Esophagus squamous epithelium (tissue), 4 donors: ENCODE data around the gene MOB3B.

Source experiments
- CTCF ChIP-seq, 6 experiments: fragments of 450-650 bp in 4 of 6; fragments of 200-600 bp in 2 of 6; sonication (generic) in 2 of 6; IDR thresholded peaks; one replicate each; pipeline ENCODE4 v1.5.1; 2016 to 2019; ENCODE audit warnings: antibody characterized with exemption in 6 of 6, mild to moderate bottlenecking in 4 of 6, moderate library complexity in 4 of 6
- POLR2A ChIP-seq, 4 donors: fragments of 450-650 bp; IDR thresholded peaks; one replicate each; pipeline ENCODE4 v1.6.1; 2017; ENCODE audit warnings: antibody characterized with exemption in 4 of 4, mild to moderate bottlenecking in 4 of 4, moderate library complexity in 3 of 4

- TF ChIP-seq CTCF (IDR thresholded peaks at IDR 0.05) (no peak), POLR2A (IDR thresholded peaks at IDR 0.05) (no peak)
Measured at GRCh38 chr9:27506981-27507380, 22.6 kb downstream of the MOB3B start.
